Activated CD4-positive, alpha-beta T cell treated with anti-CD3 and anti-CD28 coated beads, Interleukin-2, amount 10 ng/mL, durations not matched to agents 7 days and 5 days (primary cell): ENCODE data around the gene FBXW11. TPM values are rescaled to one million over a fixed set of nuclear protein-coding genes. Genes with fewer than 3 reads are reported as not detected.

Source experiments
- CTCF ChIA-PET: fragments of 350-600 bp; sonication (Branson Sonifier 250); formaldehyde crosslinking; loops from one replicate; lab custom pipeline; 2021; ENCODE audit warnings: antibody characterized with exemption; lab: Charles Lee
- POLR2A ChIA-PET: fragments of 350-600 bp; sonication (Branson Sonifier 250); formaldehyde crosslinking; loops from one replicate; lab custom pipeline; 2021; ENCODE audit warnings: antibody characterized with exemption; lab: Charles Lee
- DNase-seq: peaks from one replicate; pipeline ENCODE4 v3.0.0-alpha.2; 2020
- H3K27ac Mint-ChIP-seq: one replicate; pipeline ENCODE4 v1.8.0; 2021; ENCODE audit warnings: mild to moderate bottlenecking, moderate library complexity, mixed read lengths
- H3K27me3 Mint-ChIP-seq: one replicate; pipeline ENCODE4 v1.8.0; 2021; ENCODE audit warnings: mixed read lengths
- H3K36me3 Mint-ChIP-seq: one replicate; pipeline ENCODE4 v1.8.0; 2021; ENCODE audit warnings: low read depth, mixed read lengths
- H3K4me1 Mint-ChIP-seq: one replicate; pipeline ENCODE4 v1.8.0; 2021; ENCODE audit warnings: mixed read lengths
- H3K4me3 Mint-ChIP-seq: one replicate; pipeline ENCODE4 v1.8.0; 2021; ENCODE audit warnings: mild to moderate bottlenecking, moderate library complexity, mixed read lengths
- H3K9me3 Mint-ChIP-seq: one replicate; pipeline ENCODE4 v1.8.0; 2021; ENCODE audit warnings: mixed read lengths
- total RNA-seq, 2 experiments: library from RNA; stranded (reverse); gene quantifications; one replicate each; pipeline ENCODE4 v1.2.3, GENCODE V29; 2021

The FBXW11 gene
- 10 to 100 TPM; 27.3 to 27.5 TPM for total RNA-seq

- Mint-ChIP-seq H3K4me1 (peaks cover 53% of the 10 kb centered on the region), H3K4me3 (peak within 1 kb of the TSS; percentile 82), H3K9me3 (no peaks in the 10 kb centered on the region), H3K27me3 (no peaks in the 10 kb centered on the region), H3K27ac (peak within 1 kb of the TSS; percentile 96), H3K36me3 (peaks cover 11% of the 10 kb centered on the region)
- CTCF ChIA-PET: interaction anchor here (0.5 to 3.4 kb wide), 20 partner anchors 9 to 588 kb away, joined by 3 to 23 read pairs (median 4); partner anchors contain the start of gene STK10
- DNase-seq: peak; percentile 97
- POLR2A ChIA-PET: interaction anchor here (0.6 kb wide), 2 partner anchors 26 to 407 kb away, joined by 3 read pairs; no protein-coding TSS in a partner anchor
These were observed at the start of gene FBXW11 for GRCh38 chr5:172006321-172007174. Gene FBXW11, minus strand, starts transcription at chr5:172006638. Its CDS starts 136 bp downstream, at chr5:172006502.

GRCh38 chr5:172055996-172056395 lies 49.6 kb upstream of the FBXW11 start:
- ChIA-PET CTCF (no interaction called here), POLR2A (no interaction called here)
- Mint-ChIP-seq H3K36me3 (peaks cover 84% of the 10 kb centered on the region), H3K4me3 (no peak overlapping the region), H3K9me3 (no peaks in the 10 kb centered on the region), H3K27me3 (no peaks in the 10 kb centered on the region), H3K4me1 (peaks cover 36% of the 10 kb centered on the region), H3K27ac (peak overlapping the region; percentile 78)
- DNase-seq: no peak

- Mint-ChIP-seq H3K4me3 (no peak overlapping the region), H3K4me1 (peaks cover 36% of the 10 kb centered on the region), H3K9me3 (no peaks in the 10 kb centered on the region), H3K27me3 (no peaks in the 10 kb centered on the region), H3K36me3 (peaks cover 84% of the 10 kb centered on the region), H3K27ac (peak overlapping the region; percentile 76)
- no peak for DNase-seq
- POLR2A ChIA-PET: no interaction called here
- CTCF ChIA-PET: no interaction called here
These were observed 49.0 kb upstream of the FBXW11 start for GRCh38 chr5:172055421-172055820.

GRCh38 chr5:172054611-172055153 lies 48.2 kb upstream of the FBXW11 start:
- H3K27me3 Mint-ChIP-seq: no peaks in the 10 kb centered on the region
- H3K9me3 Mint-ChIP-seq: no peaks in the 10 kb centered on the region
- no peak overlapping the region for H3K4me3 Mint-ChIP-seq
- H3K4me1 Mint-ChIP-seq: peaks cover 33% of the 10 kb centered on the region
- no peak for DNase-seq
- peaks cover 81% of the 10 kb centered on the region for H3K36me3 Mint-ChIP-seq
- CTCF ChIA-PET: interaction anchor here (0.6 kb wide), 1 partner anchor 207 kb away, joined by 4 read pairs; no protein-coding TSS in a partner anchor
- no peak overlapping the region for H3K27ac Mint-ChIP-seq
- POLR2A ChIA-PET: no interaction called here

- Mint-ChIP-seq H3K4me3 (no peak overlapping the region), H3K27me3 (no peaks in the 10 kb centered on the region), H3K9me3 (no peaks in the 10 kb centered on the region), H3K27ac (no peak overlapping the region), H3K4me1 (peaks cover 23% of the 10 kb centered on the region), H3K36me3 (peaks cover 84% of the 10 kb centered on the region)
- DNase-seq: no peak
- ChIA-PET POLR2A (no interaction called here), CTCF (interaction anchor here (1.5 kb wide), 1 partner anchor 24 kb away, joined by 3 read pairs; no protein-coding TSS in a partner anchor)
These were observed 46.2 kb upstream of the FBXW11 start for GRCh38 chr5:172052450-172053236.

- ChIA-PET CTCF (interaction anchor here (1.5 kb wide), 2 partner anchors 23 to 78 kb away, joined by 3 read pairs; no protein-coding TSS in a partner anchor), POLR2A (no interaction called here)
- Mint-ChIP-seq H3K27ac (no peak overlapping the region), H3K4me3 (no peak overlapping the region), H3K27me3 (no peaks in the 10 kb centered on the region), H3K36me3 (peaks cover 83% of the 10 kb centered on the region), H3K9me3 (no peaks in the 10 kb centered on the region), H3K4me1 (peaks cover 16% of the 10 kb centered on the region)
- no peak for DNase-seq
These were observed 45.4 kb upstream of the FBXW11 start for GRCh38 chr5:172051643-172052339.

- DNase-seq: no peak
- H3K27ac Mint-ChIP-seq: no peak overlapping the region
- H3K27me3 Mint-ChIP-seq: no peaks in the 10 kb centered on the region
- ChIA-PET CTCF (interaction anchor here (1.2 kb wide), 1 partner anchor 82 kb away, joined by 3 read pairs; no protein-coding TSS in a partner anchor), POLR2A (no interaction called here)
- no peaks in the 10 kb centered on the region for H3K9me3 Mint-ChIP-seq
- peaks cover 76% of the 10 kb centered on the region for H3K36me3 Mint-ChIP-seq
- peaks cover 5% of the 10 kb centered on the region for H3K4me1 Mint-ChIP-seq
- H3K4me3 Mint-ChIP-seq: no peak overlapping the region
These were observed 43.6 kb upstream of the FBXW11 start for GRCh38 chr5:172050080-172050479.

GRCh38 chr5:172049226-172049796 lies 42.9 kb upstream of the FBXW11 start:
- Mint-ChIP-seq H3K27me3 (no peaks in the 10 kb centered on the region), H3K36me3 (peaks cover 77% of the 10 kb centered on the region), H3K9me3 (no peaks in the 10 kb centered on the region), H3K4me1 (peaks cover 5% of the 10 kb centered on the region), H3K4me3 (no peak overlapping the region), H3K27ac (no peak overlapping the region)
- POLR2A ChIA-PET: no interaction called here
- no peak for DNase-seq
- CTCF ChIA-PET: no interaction called here

- Mint-ChIP-seq H3K9me3 (no peaks in the 10 kb centered on the region), H3K36me3 (peaks cover 76% of the 10 kb centered on the region), H3K4me1 (peaks cover 5% of the 10 kb centered on the region), H3K27me3 (no peaks in the 10 kb centered on the region), H3K4me3 (no peak overlapping the region), H3K27ac (peak overlapping the region; percentile 11)
- no peak for DNase-seq
- POLR2A ChIA-PET: no interaction called here
- CTCF ChIA-PET: interaction anchor here (0.7 kb wide), 1 partner anchor 64 kb away, joined by 3 read pairs; no protein-coding TSS in a partner anchor
These were observed 42.2 kb upstream of the FBXW11 start for GRCh38 chr5:172048539-172049101.

GRCh38 chr5:172048170-172048422 lies 41.7 kb upstream of the FBXW11 start:
- ChIA-PET CTCF (interaction anchor here (0.6 to 0.8 kb wide), 3 partner anchors 13 to 352 kb away, joined by 3 read pairs; no protein-coding TSS in a partner anchor), POLR2A (no interaction called here)
- Mint-ChIP-seq H3K36me3 (peaks cover 76% of the 10 kb centered on the region), H3K4me1 (peaks cover 5% of the 10 kb centered on the region), H3K27ac (no peak overlapping the region), H3K27me3 (no peaks in the 10 kb centered on the region), H3K4me3 (no peak overlapping the region), H3K9me3 (no peaks in the 10 kb centered on the region)
- no peak for DNase-seq

GRCh38 chr5:172046593-172046992 lies 40.2 kb upstream of the FBXW11 start:
- H3K27ac Mint-ChIP-seq: no peak overlapping the region

GRCh38 chr5:172045315-172045632 lies 38.8 kb upstream of the FBXW11 start:
- CTCF ChIA-PET: interaction anchor here (0.6 to 1.1 kb wide), 4 partner anchors 39 to 534 kb away, joined by 3 to 4 read pairs (median 4); partner anchors contain the start of gene FBXW11
- POLR2A ChIA-PET: no interaction called here
- Mint-ChIP-seq H3K27me3 (no peaks in the 10 kb centered on the region), H3K4me1 (peaks cover 5% of the 10 kb centered on the region), H3K36me3 (peaks cover 55% of the 10 kb centered on the region), H3K9me3 (no peaks in the 10 kb centered on the region), H3K27ac (no peak overlapping the region), H3K4me3 (no peak overlapping the region)
- DNase-seq: no peak

More at GRCh38 chr5:172046593-172046992, 40.2 kb upstream of the FBXW11 start:
- H3K27me3 Mint-ChIP-seq: no peaks in the 10 kb centered on the region
- ChIA-PET CTCF (no interaction called here), POLR2A (no interaction called here)
- DNase-seq: no peak
- no peak overlapping the region for H3K4me3 Mint-ChIP-seq
- H3K9me3 Mint-ChIP-seq: no peaks in the 10 kb centered on the region
- H3K36me3 Mint-ChIP-seq: peaks cover 66% of the 10 kb centered on the region
- peaks cover 5% of the 10 kb centered on the region for H3K4me1 Mint-ChIP-seq
